Suppressor macrophage treated with lipopolysaccharide for 4 hours (primary cell): ENCODE measurements around the gene GPR34.
"Not testable (repeated sequence)": the region's sequence is repeated elsewhere in the genome, so short reads cannot be mapped to it uniquely, and the experiment has no call there.

Experiments
- DNase-seq: peaks from one replicate; pipeline ENCODE4 v3.0.0-alpha.2; 2020

GPR34 gene, protein sequence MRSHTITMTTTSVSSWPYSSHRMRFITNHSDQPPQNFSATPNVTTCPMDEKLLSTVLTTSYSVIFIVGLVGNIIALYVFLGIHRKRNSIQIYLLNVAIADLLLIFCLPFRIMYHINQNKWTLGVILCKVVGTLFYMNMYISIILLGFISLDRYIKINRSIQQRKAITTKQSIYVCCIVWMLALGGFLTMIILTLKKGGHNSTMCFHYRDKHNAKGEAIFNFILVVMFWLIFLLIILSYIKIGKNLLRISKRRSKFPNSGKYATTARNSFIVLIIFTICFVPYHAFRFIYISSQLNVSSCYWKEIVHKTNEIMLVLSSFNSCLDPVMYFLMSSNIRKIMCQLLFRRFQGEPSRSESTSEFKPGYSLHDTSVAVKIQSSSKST

GRCh38 chrX:41688835-41689234 is at the start of gene GPR34:
TSS of gene GPR34 (plus strand) at chrX:41688973. CDS start at chrX:41695634, 6,661 bp downstream.
- peak; percentile 38 for DNase-seq

DNA sequence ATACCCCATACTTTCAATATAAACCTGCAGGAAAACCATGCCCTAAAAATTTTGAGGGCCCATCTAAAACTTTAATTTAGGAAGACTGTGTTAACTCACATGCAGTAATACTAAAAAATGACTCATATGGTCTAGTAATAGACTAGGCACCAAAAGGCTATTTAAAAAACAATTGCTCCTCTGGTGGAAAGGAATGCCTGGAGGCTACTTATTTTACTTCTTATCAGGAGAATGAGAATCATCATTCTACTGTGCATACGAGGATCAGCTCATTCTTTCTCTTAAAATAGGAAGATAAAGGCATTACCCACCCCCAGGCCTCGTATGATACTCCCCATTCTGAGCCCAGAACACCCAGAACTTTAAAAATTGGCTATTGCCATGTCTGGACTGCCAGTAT is 42.6 kb upstream of the GPR34 start:
- not testable (repeated sequence) for DNase-seq

GRCh38 chrX:41653125-41653524 is 35.6 kb upstream of the GPR34 start:
- DNase-seq: no peak

DNA sequence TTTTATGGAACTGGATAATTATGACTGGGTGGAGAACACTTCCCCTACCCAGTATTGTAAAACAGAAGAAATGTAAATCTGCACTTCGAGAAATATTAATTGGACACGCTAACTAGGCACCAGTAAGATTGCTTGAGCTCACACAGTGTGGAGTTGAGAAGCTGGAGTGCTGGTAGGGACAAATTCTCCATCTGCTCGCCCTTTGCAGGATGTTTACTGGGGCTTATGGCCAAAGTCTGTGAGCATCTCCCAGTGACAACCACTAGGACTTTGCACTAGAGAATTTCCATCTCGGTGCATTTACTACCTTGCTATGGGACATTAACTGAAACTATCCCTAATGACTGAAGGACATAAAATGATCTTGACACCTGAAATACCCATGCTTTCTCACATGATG is 33.7 kb upstream of the GPR34 start:
- DNase-seq: no peak

- DNase-seq: no peak
These were observed 33.1 kb upstream of the GPR34 start for GRCh38 chrX:41655631-41656030.

GRCh38 chrX:41661366-41662095 is 27.2 kb upstream of the GPR34 start:
- DNase-seq: peak; percentile 20

DNA sequence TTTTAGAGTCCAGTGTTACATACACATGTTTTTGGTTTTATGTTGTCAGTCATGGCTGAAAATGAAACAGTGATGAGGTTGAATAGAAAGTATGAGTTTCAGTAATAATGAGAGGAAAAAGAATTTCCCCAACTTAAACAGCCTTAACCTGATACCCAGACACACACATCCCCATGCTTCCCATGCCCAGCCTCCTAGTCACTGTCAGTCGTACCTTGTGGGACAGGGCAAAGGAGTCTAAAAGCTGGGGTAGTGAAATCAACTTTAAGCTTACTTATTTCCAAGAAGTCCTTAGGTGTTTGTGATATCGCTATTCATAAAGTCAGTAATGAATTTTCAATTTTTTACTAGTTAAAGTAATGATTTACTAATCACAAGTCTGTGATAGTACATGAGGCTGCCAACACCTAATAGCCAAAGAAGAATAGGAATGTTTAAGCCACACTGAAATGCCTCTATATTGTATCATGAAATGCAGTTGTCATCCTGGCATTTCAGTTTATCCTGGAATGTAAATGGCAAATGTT is 24.3 kb upstream of the GPR34 start:
- DNase-seq: no peak

- DNase-seq: no peak
These were observed 23.9 kb upstream of the GPR34 start for GRCh38 chrX:41664908-41665307.

DNA sequence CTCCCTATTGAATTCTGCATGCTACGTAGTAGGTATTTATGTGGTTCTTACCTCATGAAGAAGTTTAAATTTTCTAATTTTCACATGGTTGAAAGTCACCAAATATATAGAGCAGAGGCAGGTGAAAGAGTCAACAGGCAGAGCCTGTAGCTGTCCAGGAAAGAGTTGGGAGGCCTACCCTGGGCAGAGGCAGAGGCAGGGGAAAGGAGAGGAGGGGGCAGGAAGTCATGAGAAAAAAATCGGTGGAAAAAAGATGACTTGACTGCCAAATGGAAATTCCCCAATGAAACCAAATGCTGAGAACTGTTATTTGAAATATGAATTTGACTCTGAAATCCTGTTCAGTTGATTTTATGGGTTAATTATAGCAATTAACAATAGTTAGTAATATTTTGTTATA is 23.1 kb upstream of the GPR34 start:
- no peak for DNase-seq

DNA sequence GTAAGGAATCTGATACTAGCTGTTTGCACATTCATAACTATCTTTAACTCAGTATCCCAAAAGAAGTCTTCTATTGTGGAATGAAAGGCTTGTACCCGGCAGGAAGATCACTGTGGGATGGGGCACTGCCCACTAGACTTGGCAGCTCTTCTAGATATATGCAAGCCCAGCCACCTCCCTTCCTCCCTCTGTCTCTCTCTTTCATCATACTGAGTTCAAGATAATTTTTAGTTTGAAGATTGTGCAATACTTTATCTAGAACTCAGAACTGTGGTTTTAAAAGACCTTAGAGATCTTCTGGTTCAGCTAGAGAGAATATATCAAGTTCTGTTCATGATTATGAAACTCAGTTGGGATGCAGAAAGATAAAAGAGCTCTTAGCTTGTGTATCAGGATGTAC is 22.5 kb upstream of the GPR34 start:
- no peak for DNase-seq

GRCh38 chrX:41667631-41668030 is 21.1 kb upstream of the GPR34 start:
- DNase-seq: no peak

DNA sequence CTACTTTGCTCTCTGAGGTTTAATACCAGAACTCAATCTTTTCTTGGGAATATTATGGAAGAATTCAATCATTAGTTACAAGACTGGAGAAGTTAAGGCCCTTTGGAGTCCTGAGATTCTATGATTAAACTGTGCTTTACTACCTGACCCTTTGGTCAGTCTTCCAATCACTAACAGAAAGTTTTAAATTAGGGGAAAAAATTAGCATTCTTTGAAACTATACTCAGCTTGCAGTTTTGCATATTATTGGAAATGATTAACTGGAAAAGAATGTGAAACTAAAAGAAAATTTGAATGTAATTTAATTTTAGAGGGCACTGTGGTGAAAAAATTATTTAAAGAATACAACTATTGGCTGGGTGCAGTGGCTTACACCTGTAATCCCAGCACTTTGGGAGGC is 18.7 kb upstream of the GPR34 start:
- DNase-seq: no peak

GRCh38 chrX:41671082-41671481 is 17.7 kb upstream of the GPR34 start:
- DNase-seq: no peak

DNA sequence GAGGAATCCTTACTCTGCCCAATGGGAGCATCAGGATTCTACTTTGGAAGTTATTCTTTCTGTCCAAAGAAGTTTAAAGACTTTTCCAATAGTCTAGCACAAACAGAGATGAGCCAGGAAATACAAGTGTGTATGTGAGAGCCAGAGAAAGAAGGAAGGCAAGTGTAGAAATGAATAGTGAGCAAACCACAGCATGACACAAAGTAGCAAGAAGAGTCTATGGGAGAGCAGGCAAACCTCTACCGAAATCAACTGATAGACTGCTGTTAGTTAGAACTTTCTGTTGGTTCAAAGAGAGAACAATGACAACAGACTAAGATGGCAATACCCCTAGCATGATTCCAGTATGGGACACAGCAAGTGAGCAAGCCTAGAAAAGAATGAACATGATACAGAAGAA is 16.1 kb upstream of the GPR34 start:
- DNase-seq: no peak

GRCh38 chrX:41676361-41676760 is 12.4 kb upstream of the GPR34 start:
- DNase-seq: not testable (repeated sequence)

- peak; percentile 22 for DNase-seq
These were observed 11.4 kb upstream of the GPR34 start for GRCh38 chrX:41677183-41678060.

GRCh38 chrX:41684138-41684537 is 4.6 kb upstream of the GPR34 start:
- DNase-seq: no peak

DNA sequence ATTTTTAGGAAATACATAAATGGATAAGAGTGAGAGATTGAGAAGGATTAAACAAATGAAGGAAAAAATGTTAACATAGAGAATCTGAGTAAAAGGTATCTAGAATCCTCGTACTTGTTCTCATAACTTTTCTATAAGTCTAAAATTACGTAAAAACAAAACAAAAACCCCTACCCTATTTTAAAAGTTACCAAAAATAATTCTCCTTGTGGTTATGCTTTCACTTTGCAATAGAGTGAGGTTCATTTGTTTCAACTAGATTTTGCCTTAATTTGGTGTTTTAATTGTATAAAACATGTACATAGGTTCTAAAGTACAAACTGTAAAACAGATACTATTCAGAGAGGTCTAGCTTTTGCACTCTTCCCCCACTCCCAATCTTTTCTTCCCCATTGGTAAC is 3.8 kb upstream of the GPR34 start:
- no peak for DNase-seq

- DNase-seq: peak; percentile 49
These were observed 2.0 kb upstream of the GPR34 start for GRCh38 chrX:41686788-41687187.

DNA sequence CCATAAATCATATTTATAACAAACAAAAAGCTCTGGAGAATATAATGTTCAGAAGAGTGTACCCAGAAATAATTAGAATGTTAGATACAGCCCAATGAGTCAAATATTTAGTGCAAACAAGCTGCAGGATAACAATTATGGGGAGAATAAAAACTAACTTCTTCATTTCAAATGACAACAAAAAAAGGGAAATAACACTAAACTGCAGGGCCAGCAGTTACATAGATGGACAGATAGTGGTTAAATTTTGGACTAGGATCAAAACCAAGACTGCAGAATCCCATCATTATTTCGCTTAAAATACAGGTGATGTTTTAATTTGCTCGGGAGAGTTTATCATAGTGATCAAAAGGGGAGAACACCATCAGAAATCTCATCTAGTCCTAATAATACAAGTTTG is 617 bp upstream of the GPR34 start:
- no peak for DNase-seq

DNA sequence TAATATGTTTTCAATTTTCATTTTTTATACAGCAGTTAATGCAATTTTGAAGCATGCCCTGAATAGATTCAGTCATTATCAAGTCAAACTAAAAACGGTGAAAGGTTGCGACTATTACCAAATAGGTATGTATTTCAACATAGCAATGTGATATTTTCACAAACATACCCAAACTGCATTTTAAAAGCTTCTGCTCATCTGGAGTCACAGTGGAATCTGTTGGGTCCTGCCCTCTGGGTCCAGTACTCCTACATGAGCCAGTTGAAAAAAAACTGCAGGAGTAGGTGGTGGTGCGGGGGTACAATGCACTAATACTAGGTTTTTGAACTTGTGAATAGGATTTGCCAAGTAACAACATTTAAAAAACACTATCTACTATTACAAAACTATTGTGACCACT is 938 bp downstream of the GPR34 start:
- DNase-seq: no peak

GRCh38 chrX:41692162-41692749 is 3.5 kb downstream of the GPR34 start:
- DNase-seq: no peak

DNA sequence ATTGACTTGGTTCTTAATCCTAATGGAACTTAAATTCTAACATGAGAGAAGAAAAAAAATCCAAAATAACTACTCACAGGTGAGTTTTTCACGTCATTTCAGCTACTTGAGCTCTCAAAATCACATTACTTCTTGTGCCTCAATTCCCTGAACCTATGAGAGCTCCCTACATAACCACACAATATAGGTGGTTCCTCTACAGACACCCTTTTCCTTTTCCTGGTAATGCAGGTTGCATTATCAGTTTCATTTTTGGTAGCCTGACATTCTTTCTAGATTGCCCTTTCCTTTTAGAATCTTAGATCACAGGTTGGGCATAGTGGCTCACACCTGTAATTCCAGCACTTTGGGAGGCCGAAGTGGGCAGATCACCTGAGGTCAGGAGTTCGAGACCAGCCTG is 4.3 kb downstream of the GPR34 start:
- no peak for DNase-seq
